Ectodermal cell (in vitro differentiated cells): ENCODE data around the gene TNFAIP8.

Source experiments
- H3K27ac ChIP-seq: 2 replicates; pipeline ENCODE4 v1.7.0; 2013; ENCODE audit warnings: mild to moderate bottlenecking, low read depth, low read length; ENCODE audit not compliant: insufficient read depth, poor library complexity, severe bottlenecking
- H3K27me3 ChIP-seq: 2 replicates; pipeline ENCODE4 v1.7.0; 2013; ENCODE audit warnings: mild to moderate bottlenecking, low read length; ENCODE audit not compliant: insufficient read depth, control insufficient read depth, poor library complexity, severe bottlenecking
- H3K36me3 ChIP-seq: one replicate; pipeline ENCODE4 v1.7.0; 2013; ENCODE audit warnings: low read length; ENCODE audit not compliant: control insufficient read depth, insufficient read depth
- H3K4me1 ChIP-seq: one replicate; pipeline ENCODE4 v1.7.0; 2013; ENCODE audit warnings: low read length; ENCODE audit not compliant: control insufficient read depth, insufficient read depth
- H3K4me3 ChIP-seq: 2 replicates; pipeline ENCODE4 v1.7.0; 2013; ENCODE audit warnings: low read depth, low read length, control low read depth; ENCODE audit not compliant: insufficient read depth
- H3K9me3 ChIP-seq: 2 replicates; pipeline ENCODE4 v1.7.0; 2013; ENCODE audit warnings: mild to moderate bottlenecking, low read length, moderate library complexity; ENCODE audit not compliant: control insufficient read depth
- WGBS, 2 experiments: methylation state at CpG; one replicate each; pipeline ENCODE4 v1.1.7; 2013; ENCODE audit warnings: missing lambda C conversion rate in 2 of 2; 5-methylcytosine and 5-hydroxymethylcytosine counted together

TNFAIP8 gene

DNA sequence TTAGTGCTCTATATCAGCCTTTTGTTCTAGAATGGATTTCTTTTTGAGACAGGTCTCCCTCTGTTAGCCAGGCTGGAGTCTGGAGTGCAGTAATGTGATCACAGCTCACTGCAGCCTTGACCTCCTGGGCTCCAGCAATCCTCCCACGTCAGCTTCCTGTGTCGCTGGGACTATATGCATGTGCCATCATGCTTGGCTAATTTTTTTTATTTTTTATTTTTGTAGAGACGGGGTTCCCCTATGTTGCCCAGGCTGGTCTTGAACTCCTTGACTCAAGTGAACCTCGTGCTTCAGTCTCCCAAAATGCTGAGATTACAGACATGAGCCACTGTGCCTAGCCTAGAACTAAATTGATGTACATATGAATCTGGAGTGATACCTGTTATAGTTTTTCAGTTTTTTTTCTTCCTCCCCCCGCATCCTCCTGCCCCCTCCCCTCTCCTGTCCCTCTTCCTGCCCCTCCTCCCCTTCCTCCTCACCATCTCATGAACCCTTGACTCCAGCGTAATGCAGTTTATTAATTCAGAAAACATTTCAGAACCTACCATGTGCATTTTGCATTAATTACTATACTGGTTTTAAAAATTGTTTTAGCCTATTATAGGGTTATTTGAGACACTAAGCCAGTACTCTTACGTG, 37.4 kb upstream of the TNFAIP8 start:
- Histone ChIP-seq H3K27ac (no peak overlapping the region), H3K27me3 (no peaks in the 10 kb centered on the region), H3K4me3 (no peak overlapping the region), H3K9me3 (no peaks in the 10 kb centered on the region), H3K36me3 (no peaks in the 10 kb centered on the region), H3K4me1 (peaks cover 3% of the 10 kb centered on the region)
- 87 to 91% methylated on average over 6 to 7 of the region's 7 CpGs for WGBS, 2 experiments

DNA sequence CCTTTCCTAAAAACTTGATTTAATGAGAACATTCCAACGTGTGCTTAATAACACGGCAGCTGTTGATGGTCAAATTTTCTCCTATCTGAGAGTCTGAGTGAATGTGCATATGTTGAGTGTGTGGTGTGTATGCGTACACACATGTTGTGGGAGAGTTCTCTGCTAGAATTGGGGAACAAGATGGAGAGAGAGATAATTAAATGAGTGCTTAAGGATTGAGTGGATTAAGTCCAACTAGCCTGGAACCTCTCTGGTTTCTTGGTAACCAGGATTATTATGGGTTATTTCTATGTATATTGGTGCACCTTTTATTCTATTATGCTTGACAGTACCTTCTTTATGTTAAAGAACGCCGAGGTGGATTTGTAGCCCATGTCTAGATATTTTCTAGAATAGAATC, 36.4 kb upstream of the TNFAIP8 start:
- Histone ChIP-seq H3K9me3 (no peaks in the 10 kb centered on the region), H3K36me3 (no peaks in the 10 kb centered on the region), H3K4me3 (no peak overlapping the region), H3K27me3 (no peaks in the 10 kb centered on the region), H3K4me1 (peaks cover 3% of the 10 kb centered on the region), H3K27ac (no peak overlapping the region)
- WGBS, 2 experiments, result 95 to 98% methylated on average over 5 of the region's 5 CpGs

DNA sequence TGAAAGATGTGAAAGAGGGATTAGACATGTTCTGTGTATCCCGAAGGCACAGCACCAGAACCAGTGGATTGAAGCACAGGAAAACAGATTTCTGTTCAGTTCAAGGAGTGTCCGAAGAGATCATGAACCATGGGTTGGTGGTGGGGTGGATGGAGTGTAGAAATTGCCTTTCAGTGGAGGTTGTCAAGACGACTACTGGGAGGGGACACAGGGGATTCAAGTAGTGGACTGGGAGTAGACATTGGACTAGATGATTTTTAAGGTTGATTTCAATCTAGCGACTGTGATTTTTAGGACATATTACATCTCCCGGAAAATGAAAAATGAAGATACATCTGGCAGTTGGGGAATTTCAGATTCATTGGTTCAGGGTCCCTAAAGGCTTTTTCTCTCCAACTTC, 35.9 kb upstream of the TNFAIP8 start:
- Histone ChIP-seq H3K36me3 (no peaks in the 10 kb centered on the region), H3K9me3 (no peaks in the 10 kb centered on the region), H3K4me1 (peaks cover 3% of the 10 kb centered on the region), H3K4me3 (no peak overlapping the region), H3K27ac (no peak overlapping the region), H3K27me3 (no peaks in the 10 kb centered on the region)
- 94 to 95% methylated on average over 5 of the region's 5 CpGs for WGBS, 2 experiments

DNA sequence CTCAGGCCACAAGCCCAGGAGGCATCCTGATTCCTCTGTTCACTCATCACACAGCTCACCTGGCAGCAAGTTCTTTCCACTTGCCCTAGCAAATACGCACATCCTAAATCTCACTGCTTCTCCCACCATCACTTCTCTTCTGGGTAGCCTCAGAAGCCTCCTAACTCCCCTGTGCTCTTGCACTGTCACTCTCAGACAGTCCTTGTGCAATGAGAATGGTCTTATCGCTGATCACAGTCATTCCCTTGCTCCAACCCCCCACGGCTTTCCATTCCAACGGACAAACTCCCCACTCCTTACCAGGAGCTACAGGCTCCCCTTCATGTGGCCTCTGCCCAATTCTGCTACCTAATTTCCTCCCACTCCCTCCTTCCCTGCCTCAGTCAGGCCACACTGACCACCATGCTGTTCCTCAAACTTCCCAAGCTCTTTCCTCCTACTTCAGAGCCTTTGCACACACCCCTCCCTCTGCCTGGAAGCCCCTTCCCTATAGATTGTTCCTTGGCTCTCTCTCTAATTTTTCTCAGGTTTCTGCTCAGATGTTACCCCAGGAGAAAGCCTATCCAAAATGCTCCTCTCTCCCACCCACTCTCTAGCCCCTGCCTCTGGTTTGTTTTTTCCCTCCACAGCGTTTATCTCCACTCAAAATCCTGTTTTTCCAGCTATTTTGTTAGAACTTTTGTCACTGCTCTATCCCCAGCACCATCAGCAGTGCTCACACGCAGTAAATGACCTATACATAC, 34.1 kb upstream of the TNFAIP8 start:
- WGBS, 2 experiments, result 89 to 90% methylated on average over 6 of the region's 6 CpGs
- peaks cover 3% of the 10 kb centered on the region for H3K4me1 ChIP-seq
- no peak overlapping the region for H3K27ac ChIP-seq
- no peak overlapping the region for H3K4me3 ChIP-seq
- no peaks in the 10 kb centered on the region for H3K9me3 ChIP-seq
- no peaks in the 10 kb centered on the region for H3K27me3 ChIP-seq
- no peaks in the 10 kb centered on the region for H3K36me3 ChIP-seq

DNA sequence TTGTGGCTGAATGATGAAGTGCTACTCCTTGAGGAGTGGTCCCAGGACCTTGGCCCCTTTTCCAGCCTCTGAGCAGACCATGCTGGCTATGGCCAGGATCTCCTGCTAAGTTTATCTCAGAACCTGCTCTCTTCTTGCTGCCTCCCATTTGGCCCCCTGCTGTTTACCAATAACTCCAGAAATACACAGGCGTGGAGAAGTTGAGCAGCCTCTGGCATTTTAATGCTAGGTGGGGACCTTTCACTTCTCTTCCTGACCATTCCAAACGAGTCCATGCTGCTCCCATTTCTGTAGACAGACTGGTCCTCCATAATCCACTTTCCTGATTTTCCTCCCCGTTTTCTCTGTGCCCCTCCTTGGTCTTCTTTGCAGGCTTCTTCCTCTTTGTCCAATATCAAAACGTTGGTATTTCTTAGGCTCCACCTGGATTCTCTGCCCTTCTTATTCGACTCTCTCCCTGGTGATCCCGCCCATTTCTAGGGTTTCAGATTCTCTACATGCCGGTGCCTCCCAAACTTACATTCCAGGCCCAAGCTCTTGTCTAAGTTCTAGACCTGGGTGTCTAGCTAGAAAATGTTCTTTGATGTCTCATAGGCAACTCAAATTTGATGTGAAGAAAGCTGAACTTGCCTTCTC, 33.4 kb upstream of the TNFAIP8 start:
- no peak overlapping the region for H3K27ac ChIP-seq

DNA sequence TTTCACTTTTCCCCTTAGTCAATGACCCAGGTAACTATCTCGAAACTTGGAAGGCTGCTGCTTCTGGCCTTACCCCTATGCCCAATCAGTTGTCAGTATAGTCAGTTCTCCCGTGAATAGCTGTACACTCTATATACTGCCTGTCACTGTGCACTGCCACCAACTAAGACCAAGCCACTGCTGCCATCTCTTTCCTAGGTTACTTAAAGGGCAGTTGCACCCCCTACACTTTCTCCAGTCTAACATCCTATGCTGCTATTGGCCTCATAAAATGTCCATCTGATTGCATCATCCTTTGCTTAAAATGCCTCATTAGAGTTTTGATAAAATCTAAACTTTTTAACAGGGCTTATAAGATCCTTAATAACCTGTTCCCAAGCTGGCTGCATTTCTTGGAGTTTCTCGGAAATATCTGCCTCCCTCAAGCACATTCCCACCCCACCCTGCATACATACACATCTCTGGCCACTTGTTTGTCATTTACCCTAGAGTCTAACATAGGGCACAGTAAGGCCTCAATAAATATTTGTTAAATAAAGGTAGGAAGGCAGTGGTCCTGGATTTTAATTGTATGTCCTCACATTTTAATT, 32.8 kb upstream of the TNFAIP8 start:
- H3K27me3 ChIP-seq, result no peaks in the 10 kb centered on the region
- H3K36me3 ChIP-seq, result no peaks in the 10 kb centered on the region
- WGBS, 2 experiments, result 76 to 81% methylated on average over 3 of the region's 3 CpGs
- no peaks in the 10 kb centered on the region for H3K9me3 ChIP-seq
- H3K4me1 ChIP-seq, result peaks cover 8% of the 10 kb centered on the region
- no peak overlapping the region for H3K4me3 ChIP-seq
- H3K27ac ChIP-seq, result no peak overlapping the region

More for the DNA sequence above, 33.4 kb upstream of the TNFAIP8 start:
- no peaks in the 10 kb centered on the region for H3K27me3 ChIP-seq
- no peaks in the 10 kb centered on the region for H3K36me3 ChIP-seq
- H3K9me3 ChIP-seq, result no peaks in the 10 kb centered on the region
- peaks cover 3% of the 10 kb centered on the region for H3K4me1 ChIP-seq
- WGBS, 2 experiments, result 82% methylated on average over 7 of the region's 7 CpGs
- no peak overlapping the region for H3K4me3 ChIP-seq

DNA sequence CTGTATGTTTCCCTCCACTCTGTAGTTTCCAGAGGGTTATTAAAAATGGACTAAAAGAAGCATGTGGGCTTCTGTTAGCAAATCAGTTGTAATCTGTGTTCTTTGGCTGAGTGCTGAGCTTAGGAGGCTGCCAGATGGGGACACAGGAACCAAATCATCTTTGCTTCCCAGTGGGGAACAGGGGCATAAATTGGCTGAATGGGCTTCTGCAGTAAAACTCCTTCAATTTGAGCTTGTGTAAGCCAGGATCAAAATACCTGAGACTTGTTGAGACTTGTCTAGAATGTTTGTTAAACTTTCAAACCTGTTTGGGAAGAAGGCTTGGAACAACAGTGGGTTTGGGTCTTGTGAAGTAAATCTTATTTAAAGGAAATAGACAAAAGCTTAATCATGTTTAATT, 32.2 kb upstream of the TNFAIP8 start:
- H3K36me3 ChIP-seq, result no peaks in the 10 kb centered on the region
- no peak overlapping the region for H3K27ac ChIP-seq
- peaks cover 9% of the 10 kb centered on the region for H3K4me1 ChIP-seq
- H3K9me3 ChIP-seq, result no peaks in the 10 kb centered on the region
- no peaks in the 10 kb centered on the region for H3K27me3 ChIP-seq
- no peak overlapping the region for H3K4me3 ChIP-seq

DNA sequence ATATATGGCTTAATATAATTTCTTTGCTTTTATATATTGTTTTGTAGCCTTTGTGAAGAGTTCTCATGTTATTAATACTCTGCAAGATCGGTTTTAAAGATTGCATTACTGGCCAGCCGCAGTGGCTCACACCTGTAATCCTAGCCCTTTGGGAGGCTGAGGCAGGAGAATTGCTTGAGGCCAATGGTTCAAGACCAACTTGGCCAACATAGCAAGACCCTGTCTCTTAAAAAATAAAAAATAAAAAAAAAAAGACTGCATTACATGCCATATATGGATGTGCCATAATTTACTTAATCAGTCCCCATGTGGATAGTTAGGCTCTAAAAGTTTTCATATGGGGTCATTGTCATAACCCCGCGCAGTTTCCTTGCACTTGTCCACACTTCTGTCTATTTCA, 31.0 kb upstream of the TNFAIP8 start:
- Histone ChIP-seq H3K27me3 (no peaks in the 10 kb centered on the region), H3K4me3 (no peak overlapping the region), H3K36me3 (no peaks in the 10 kb centered on the region), H3K4me1 (peaks cover 19% of the 10 kb centered on the region), H3K9me3 (no peaks in the 10 kb centered on the region), H3K27ac (no peak overlapping the region)
- 93 to 94% methylated on average over 4 of the region's 4 CpGs for WGBS, 2 experiments

DNA sequence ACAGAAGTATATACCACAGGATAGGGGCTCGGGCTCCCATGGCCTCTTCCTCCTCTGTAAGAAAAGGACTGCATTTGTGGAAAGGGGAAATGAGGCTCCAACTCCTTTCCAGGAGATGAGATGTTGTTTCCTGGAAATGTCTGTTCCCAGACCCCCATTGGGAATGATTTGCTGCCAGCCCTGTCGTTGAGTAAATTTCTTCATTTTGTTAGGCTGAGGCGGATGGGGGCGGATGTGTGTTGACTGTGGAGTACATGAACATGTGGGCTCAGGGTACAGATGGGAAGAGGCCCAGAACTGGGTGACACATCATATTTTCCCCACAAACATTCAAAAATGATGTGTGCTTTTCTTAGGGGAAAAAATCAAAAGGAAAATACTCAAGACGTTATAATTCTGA, 28.8 kb upstream of the TNFAIP8 start:
- Histone ChIP-seq H3K27ac (no peak overlapping the region), H3K4me3 (no peak overlapping the region), H3K4me1 (peaks cover 19% of the 10 kb centered on the region), H3K9me3 (no peaks in the 10 kb centered on the region), H3K27me3 (no peaks in the 10 kb centered on the region), H3K36me3 (no peaks in the 10 kb centered on the region)
- WGBS, 2 experiments, result 88 to 93% methylated on average over 5 of the region's 5 CpGs
